Activated naive CD8-positive, alpha-beta T cell treated with anti-CD3 and anti-CD28 coated beads, Interleukin-2, amount 10 ng/mL, durations not matched to agents 7 days and 5 days (primary cell): ENCODE results near the gene FBLN2. TPM values are rescaled to one million over a fixed set of nuclear protein-coding genes. Genes with fewer than 3 reads are reported as not detected.

Experiments
- ATAC-seq: fragments of 150-1000 bp; cut with Tn5 transposase; one replicate; pipeline ENCODE4 v1.10.0; 2021; ENCODE audit warnings: low read depth, moderate library complexity
- POLR2A ChIA-PET: fragments of 350-600 bp; sonication (Branson Sonifier 250); formaldehyde crosslinking; loops from one replicate; lab custom pipeline; 2021; ENCODE audit warnings: antibody characterized with exemption; lab: Charles Lee
- DNase-seq: peaks from one replicate; pipeline ENCODE4 v3.0.0; 2021
- H3K27ac Mint-ChIP-seq: one replicate; pipeline ENCODE4 v1.8.0; 2022; ENCODE audit warnings: mild to moderate bottlenecking, mixed read lengths
- H3K27me3 Mint-ChIP-seq: one replicate; pipeline ENCODE4 v1.8.0; 2022; ENCODE audit warnings: mild to moderate bottlenecking, moderate library complexity, mixed read lengths
- H3K36me3 Mint-ChIP-seq: one replicate; pipeline ENCODE4 v1.8.0; 2021; ENCODE audit warnings: mild to moderate bottlenecking, mixed read lengths
- H3K4me1 Mint-ChIP-seq: one replicate; pipeline ENCODE4 v1.8.0; 2021; ENCODE audit warnings: mixed read lengths
- H3K4me3 Mint-ChIP-seq: one replicate; pipeline ENCODE4 v1.8.0; 2022; ENCODE audit warnings: mild to moderate bottlenecking, moderate library complexity, mixed read lengths
- H3K9me3 Mint-ChIP-seq: one replicate; pipeline ENCODE4 v1.8.0; 2021; ENCODE audit warnings: mixed read lengths
- total RNA-seq, 2 experiments: library from RNA; stranded (reverse); gene quantifications; one replicate each; pipeline ENCODE4 v1.2.3, GENCODE V29; 2021

Gene FBLN2
- total RNA-seq, 2 experiments from 2014 or later, result 2.6 to 2.7 TPM

DNA sequence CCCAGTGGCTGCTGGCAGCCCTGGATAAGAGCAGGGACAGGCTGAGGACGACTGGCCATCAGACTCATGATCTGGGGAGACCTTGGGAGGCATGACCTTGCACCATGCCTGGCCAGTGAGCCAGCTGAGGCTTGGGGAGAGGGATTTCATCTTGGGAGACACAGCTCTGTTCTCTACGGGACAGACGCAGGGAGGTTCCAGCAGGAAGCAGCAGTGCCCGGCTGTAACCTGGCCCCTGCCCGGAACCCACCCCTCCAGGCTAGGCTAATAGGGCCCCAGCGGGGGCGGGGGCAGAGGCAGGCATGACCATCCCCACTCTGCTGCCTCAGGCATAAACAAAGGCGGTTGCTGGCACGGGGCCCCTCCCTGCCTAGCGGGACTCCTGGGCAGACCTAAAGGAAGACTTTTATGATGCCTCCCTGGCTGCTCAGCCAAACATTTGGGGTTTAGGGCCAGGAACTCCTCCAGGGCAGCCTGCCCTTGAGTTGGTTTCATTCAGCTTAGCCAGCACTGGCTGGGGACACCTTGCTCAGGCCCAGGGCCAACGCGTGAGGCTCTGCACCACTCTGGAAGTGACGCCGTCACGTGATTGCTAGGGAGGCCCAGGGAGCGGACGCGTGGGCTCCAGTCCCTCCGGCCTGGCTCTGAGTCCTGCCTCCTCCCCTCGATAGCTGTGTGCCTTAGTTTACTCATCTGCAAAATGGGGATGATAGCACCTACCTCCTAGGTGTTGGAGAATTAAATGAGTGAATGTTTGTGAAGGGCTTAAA lies 41.2 kb upstream of the FBLN2 start:
- no peak for DNase-seq
- H3K4me1 Mint-ChIP-seq, result peaks cover 2% of the 10 kb centered on the region
- H3K27me3 Mint-ChIP-seq, result no peaks in the 10 kb centered on the region
- H3K4me3 Mint-ChIP-seq, result no peak overlapping the region
- no peak overlapping the region for H3K27ac Mint-ChIP-seq
- no peaks in the 10 kb centered on the region for H3K36me3 Mint-ChIP-seq
- no peak for ATAC-seq
- POLR2A ChIA-PET, result no interaction called here
- no peaks in the 10 kb centered on the region for H3K9me3 Mint-ChIP-seq

DNA sequence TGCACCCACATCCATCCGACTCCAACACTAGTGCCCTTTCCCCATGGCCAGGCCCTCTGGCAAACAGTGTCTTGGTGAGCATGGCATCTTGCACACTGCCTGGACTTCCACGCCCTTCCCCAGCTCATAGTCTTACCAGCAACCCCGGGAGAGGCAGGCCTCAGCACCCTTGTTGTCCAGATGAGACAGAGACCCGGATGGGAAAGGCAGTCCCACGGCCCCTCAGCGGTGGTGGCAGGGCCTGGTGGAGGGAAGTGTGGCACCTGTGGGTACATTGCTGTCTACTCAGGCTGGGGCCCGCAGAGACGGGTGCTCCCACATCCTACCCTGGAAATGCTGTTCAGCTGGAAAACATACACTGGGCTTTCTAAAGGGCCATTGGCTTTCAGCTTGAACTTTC lies 40.4 kb upstream of the FBLN2 start:
- Mint-ChIP-seq H3K36me3 (no peaks in the 10 kb centered on the region), H3K4me3 (no peak overlapping the region), H3K9me3 (no peaks in the 10 kb centered on the region), H3K27ac (no peak overlapping the region), H3K27me3 (no peaks in the 10 kb centered on the region), H3K4me1 (peaks cover 2% of the 10 kb centered on the region)
- DNase-seq (no peak), ATAC-seq (no peak)
- POLR2A ChIA-PET, result no interaction called here

DNA sequence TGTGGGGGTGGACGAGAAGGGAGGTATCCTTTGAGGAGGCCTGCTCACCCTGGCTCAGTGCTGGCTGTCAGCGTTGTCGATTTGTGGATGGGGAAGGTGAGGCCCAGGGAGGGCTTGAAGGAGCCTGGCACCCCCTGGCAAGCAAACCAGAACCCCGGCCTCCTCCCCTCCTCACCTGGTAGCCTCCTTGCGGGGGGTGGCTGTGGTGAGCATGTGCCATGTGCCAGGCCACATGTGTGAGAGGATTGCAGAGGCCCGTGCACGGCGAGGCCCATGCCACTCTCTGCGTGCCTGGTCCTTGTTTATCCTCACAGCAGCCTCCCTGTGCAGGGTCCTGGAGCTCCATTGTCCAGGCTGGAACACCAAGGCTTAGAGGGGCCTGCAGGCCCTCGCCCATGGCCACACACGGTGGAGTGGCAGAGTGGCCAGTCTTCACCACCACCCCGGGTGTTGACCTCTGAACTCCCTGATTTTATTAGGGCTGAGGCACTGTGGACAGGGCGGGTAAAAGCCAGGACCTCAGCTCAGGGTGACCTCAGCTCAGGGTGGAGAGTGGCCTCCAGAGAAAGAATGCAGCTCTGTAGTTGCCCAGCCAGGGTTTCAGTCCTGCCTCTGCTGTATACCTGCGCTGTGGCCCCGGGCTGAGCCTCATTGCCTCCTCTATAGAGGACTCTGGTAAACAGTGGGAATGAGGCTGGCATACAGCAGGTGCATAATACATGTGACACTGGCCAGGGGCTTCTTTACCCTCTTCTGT lies 39.7 kb upstream of the FBLN2 start:
- Mint-ChIP-seq H3K4me1 (peaks cover 2% of the 10 kb centered on the region), H3K4me3 (no peak overlapping the region), H3K27ac (no peak overlapping the region), H3K27me3 (no peaks in the 10 kb centered on the region), H3K9me3 (no peaks in the 10 kb centered on the region), H3K36me3 (no peaks in the 10 kb centered on the region)
- no peak for DNase-seq
- no peak for ATAC-seq
- POLR2A ChIA-PET, result no interaction called here

DNA sequence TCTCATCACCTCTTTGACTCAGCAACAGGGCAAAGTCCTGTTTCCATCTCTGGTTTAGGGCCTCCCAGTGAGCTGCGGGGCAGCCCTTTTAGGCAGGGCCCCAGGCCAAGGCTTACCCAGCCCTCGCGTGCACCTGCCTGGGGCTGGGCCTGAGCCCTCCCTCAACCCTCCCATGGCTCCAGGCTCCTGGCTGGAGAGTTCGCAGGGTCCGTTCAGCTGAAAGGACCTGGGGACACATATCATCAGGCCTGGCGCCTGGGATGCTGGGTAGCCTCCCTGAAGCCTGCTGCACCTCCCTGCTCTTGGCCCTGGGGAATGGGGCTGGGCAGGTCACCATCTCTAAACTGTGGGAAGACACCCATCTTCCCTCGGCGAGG lies 39.1 kb upstream of the FBLN2 start:
- Mint-ChIP-seq H3K4me3 (no peak overlapping the region), H3K9me3 (no peaks in the 10 kb centered on the region), H3K27ac (no peak overlapping the region), H3K36me3 (no peaks in the 10 kb centered on the region), H3K4me1 (peaks cover 2% of the 10 kb centered on the region), H3K27me3 (no peaks in the 10 kb centered on the region)
- POLR2A ChIA-PET, result no interaction called here
- DNase-seq, result no peak
- no peak for ATAC-seq

DNA sequence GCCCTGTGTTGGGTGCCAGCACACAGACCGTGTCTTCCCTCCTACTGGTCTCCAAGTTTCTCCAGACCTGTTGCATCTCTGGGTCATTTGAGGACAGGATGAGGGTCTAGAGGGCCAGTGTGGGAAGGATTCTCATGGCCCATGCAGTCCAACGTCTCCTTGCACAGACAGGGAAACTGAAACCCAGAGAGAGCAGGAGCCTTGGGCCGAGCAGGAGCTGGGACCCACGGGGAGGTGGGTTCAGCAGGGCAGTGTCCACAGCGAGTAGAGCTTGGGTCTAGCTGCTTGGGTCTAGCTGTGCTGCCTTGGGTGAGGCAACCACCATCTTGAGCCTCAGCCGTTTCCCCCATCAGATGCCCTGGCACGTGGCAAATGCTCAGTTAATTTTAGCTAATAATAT lies 36.5 kb upstream of the FBLN2 start:
- H3K36me3 Mint-ChIP-seq, result no peaks in the 10 kb centered on the region
- H3K27ac Mint-ChIP-seq, result no peak overlapping the region
- no peaks in the 10 kb centered on the region for H3K27me3 Mint-ChIP-seq
- DNase-seq (no peak), ATAC-seq (no peak)
- H3K4me1 Mint-ChIP-seq, result peaks cover 2% of the 10 kb centered on the region
- no peak overlapping the region for H3K4me3 Mint-ChIP-seq
- no peaks in the 10 kb centered on the region for H3K9me3 Mint-ChIP-seq
- POLR2A ChIA-PET, result no interaction called here

DNA sequence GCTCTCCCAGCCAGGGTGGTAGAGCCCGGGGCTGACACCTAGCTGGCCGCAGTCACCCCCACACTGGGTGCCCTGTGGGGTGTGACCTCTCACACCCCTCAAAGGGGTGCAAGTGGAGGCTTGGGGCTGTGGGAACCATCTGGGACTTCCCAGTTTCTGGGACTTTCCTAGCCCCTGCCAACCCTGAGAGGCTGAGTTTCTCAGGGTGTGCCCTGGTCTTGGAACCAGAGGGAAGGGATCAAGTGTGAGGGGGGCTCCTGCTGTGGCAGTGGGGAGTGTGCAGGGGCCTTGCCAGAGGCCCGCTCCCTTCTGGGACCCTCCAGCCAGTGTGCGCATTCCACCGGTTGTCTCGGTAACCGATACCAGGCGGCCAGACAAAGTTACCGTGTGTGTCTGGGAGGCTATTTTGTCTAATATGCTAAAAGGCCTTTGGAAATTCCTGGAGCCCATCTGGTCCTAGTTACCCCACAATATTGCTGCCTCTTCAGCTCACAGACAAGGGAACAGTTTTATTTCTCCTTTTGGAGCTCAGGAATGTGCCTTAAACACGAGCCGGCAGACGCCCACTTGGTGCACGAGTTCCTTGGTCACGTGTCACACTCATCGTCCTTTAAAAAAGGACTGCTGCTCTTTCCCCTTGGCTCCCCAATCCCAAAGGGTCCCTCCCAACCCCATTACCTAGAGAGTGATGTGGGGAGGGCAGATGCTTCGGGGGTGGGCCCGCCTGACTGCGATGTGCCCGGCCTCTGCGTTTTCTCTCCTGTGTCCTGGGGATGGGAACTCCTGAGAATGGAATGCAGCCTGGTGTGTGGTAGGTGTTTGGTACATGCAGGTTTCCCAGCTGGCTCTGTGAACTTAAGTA lies 35.6 kb upstream of the FBLN2 start:
- ATAC-seq, result no peak
- Mint-ChIP-seq H3K9me3 (no peaks in the 10 kb centered on the region), H3K4me1 (peaks cover 2% of the 10 kb centered on the region), H3K36me3 (no peaks in the 10 kb centered on the region), H3K27ac (no peak overlapping the region), H3K27me3 (no peaks in the 10 kb centered on the region), H3K4me3 (no peak overlapping the region)
- POLR2A ChIA-PET, result no interaction called here
- DNase-seq, result no peak

DNA sequence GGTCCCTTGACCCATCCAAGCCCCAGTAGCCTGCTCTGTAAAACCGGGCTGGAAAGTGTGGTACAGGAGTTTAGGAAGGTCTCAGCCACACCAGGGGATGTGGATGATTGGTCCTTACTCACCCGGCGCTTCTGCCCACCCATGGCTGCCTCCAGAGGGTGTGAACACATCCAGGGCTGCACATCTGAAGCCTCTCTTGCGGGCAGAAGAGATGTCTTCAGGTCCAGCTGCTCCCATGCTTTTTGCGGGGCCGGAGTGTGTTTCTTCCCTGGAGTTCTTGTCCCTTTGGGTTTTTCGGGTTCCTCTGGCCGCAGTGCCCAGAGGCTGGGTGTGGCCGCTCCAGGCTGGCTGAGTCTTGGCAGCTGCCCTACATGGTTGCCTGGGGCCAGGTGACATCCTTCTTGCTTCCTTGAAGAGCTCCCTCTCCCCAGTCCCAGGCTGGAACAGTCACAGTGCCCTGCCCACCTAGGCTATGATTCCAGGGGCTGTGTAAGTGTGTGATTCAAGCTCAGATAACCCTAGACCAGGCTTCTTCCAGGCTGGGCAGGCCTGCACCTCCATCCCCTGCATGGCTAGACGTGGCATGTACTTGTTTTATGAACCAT lies 34.9 kb upstream of the FBLN2 start:
- Mint-ChIP-seq H3K9me3 (no peaks in the 10 kb centered on the region), H3K27me3 (no peaks in the 10 kb centered on the region), H3K36me3 (no peaks in the 10 kb centered on the region), H3K27ac (no peak overlapping the region), H3K4me1 (peaks cover 2% of the 10 kb centered on the region), H3K4me3 (no peak overlapping the region)
- POLR2A ChIA-PET, result no interaction called here
- no peak for ATAC-seq
- no peak for DNase-seq

DNA sequence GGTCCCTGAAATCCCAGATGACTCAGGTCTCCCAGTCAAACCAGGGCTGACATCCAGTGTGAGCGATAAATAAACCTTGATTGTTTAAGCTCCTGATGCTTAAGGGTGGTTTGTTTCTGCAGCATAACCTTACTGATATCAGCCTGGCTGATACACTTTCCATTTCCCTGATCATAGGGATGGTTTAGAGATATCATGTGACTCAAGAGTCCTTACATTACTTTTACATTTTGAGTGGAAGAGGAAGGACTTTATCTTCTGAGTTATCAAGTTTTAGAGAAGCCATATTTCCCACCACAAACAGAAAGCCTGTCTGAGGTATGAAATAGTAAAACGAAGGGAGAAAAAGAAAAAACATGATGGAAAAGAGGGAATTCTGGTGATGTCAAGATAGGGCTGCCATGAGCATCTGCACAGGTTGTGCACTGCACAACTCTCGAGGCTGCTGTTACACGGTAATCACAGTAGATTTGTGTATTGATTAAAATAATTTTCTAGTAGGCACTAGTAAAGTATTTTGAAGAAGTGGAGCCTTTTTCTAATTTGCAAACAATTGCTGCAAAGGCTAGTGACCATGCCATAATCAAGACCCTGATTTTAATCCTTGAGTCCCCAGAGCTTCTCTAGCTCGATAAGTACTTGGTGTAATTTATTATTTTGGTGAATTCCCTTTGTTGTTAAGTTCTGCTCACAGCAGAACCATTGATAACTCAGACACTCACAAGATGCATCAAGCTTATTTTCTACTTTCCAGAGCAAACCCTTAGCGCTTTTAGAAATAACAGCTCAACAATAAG lies 34.1 kb upstream of the FBLN2 start:
- H3K27ac Mint-ChIP-seq, result no peak overlapping the region
- peaks cover 2% of the 10 kb centered on the region for H3K4me1 Mint-ChIP-seq
- POLR2A ChIA-PET, result no interaction called here
- no peaks in the 10 kb centered on the region for H3K36me3 Mint-ChIP-seq
- ATAC-seq (no peak), DNase-seq (no peak)
- H3K4me3 Mint-ChIP-seq, result no peak overlapping the region
- H3K27me3 Mint-ChIP-seq, result no peaks in the 10 kb centered on the region
- no peaks in the 10 kb centered on the region for H3K9me3 Mint-ChIP-seq

DNA sequence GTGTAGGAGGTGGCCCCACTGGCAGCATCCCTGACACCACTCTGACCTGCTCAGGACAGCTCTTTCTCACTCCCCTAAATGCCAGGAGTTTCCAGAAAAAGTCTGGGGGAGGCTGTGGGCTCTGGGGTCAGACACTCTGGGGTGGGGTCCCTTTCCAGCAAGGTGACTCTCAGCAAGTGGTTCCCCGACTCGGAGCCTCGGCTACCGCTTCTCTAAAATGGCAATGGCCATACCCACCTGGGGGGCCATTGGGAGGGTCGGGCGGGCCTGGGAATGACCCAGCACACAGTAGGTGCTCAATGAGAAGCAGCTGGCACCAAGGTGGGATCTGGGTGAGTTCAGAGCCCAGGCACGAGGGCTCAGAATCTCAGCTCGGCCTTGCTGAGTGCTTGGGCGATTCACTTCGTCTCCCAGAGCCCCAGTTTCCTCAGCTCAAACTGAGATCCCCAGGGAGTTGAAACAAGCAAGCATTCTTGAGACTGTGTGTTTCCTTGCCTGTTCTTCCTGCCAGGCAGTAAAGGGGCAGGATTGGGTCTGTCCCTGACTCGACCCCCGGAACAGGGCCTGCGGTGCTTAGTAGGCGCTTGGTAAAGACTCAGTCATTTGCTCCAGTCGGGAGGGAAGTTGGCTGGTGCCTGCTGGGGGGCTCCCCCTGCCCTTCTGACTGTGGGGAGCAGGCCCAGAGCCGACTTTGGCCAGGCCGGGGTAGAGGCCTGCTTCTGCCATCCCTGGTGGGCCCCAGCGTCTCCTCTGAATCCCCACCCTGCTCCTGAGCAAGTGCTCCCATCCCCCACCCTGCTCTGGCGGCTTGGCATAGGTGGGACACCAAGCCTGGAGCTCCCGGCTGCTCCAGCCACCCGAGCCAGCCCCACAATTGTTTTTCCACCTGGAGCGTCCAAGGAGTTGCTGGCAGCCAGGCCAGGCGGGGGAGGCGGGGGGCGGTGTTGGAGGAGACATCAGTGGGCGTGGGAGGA lies 32.9 kb upstream of the FBLN2 start:
- no peak for ATAC-seq
- Mint-ChIP-seq H3K36me3 (no peaks in the 10 kb centered on the region), H3K4me3 (no peak overlapping the region), H3K27me3 (no peaks in the 10 kb centered on the region), H3K27ac (no peak overlapping the region), H3K4me1 (peaks cover 2% of the 10 kb centered on the region), H3K9me3 (no peaks in the 10 kb centered on the region)
- no peak for DNase-seq
- POLR2A ChIA-PET, result interaction anchor here (0.6 kb wide), 1 partner anchor 58 kb away, joined by 3 read pairs; no protein-coding TSS in a partner anchor

DNA sequence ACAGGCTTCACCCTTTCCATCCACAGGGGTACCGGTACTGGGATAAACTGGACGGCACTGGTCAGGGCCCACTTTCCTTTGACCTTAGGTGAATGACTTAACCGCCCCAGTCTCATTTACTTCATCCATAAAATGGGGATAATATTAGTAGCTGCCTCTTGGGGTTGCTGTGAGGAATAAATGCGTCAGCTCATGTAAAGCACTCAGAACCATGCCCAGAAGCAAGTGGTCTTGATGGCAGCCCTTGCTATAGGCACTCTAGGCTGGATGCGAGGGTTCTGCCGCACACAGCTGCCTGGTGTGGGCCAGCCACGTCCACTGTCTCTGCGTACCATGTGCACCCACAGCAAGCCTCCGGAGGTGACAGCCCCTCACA lies 32.2 kb upstream of the FBLN2 start:
- H3K9me3 Mint-ChIP-seq, result peaks cover 4% of the 10 kb centered on the region
- ATAC-seq (no peak), DNase-seq (no peak)
- no peaks in the 10 kb centered on the region for H3K27me3 Mint-ChIP-seq
- no peaks in the 10 kb centered on the region for H3K36me3 Mint-ChIP-seq
- no peak overlapping the region for H3K27ac Mint-ChIP-seq
- H3K4me3 Mint-ChIP-seq, result no peak overlapping the region
- H3K4me1 Mint-ChIP-seq, result peaks cover 2% of the 10 kb centered on the region
- POLR2A ChIA-PET, result interaction anchor here (0.6 kb wide), 1 partner anchor 57 kb away, joined by 3 read pairs; no protein-coding TSS in a partner anchor

DNA sequence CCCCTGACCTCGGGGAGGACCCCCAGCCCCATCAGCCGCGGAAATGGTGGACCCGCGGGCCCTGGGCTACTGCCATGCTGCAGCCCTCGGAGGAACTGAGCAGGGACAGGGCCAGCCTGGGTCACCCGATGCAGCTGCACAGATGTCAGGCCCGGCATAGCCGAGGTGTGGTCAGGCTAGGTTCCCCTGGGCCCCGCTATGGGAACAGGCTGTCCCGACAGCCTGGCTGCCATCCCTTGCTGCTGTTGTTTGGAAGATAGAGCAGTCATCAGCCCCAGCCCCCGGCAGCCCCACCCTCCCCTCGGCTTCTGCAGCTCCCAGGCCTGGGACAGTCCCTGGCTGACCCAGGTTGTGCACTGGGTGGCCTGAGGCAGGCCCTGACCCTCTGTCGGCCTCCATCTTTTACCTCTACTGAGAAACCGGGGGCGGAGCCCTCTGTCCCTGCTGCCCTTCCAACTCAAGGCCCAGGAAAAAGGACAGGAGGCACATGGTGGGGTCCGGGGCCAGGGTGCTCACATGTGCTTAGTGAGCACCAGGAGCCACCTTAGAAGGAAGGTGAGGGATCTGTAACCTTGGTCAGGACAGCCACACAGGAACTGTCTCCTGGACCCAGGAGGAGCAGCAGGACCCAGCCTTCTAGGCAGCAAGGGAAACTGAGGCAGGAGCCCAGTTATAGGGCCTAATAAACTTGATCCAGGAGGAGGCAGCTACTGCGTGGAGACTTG lies 31.5 kb upstream of the FBLN2 start:
- DNase-seq (no peak), ATAC-seq (no peak)
- Mint-ChIP-seq H3K4me3 (no peak overlapping the region), H3K27ac (no peak overlapping the region), H3K4me1 (no peaks in the 10 kb centered on the region), H3K9me3 (peaks cover 5% of the 10 kb centered on the region), H3K36me3 (no peaks in the 10 kb centered on the region), H3K27me3 (peaks cover 2% of the 10 kb centered on the region)
- POLR2A ChIA-PET, result no interaction called here
